Gastroesophageal sphincter (tissue), 4 donors: ENCODE results near the gene UMAD1. TPM values are rescaled to one million over a fixed set of nuclear protein-coding genes. Genes with fewer than 3 reads are reported as not detected.
A peak's percentile ranks its signal among the peaks of the same experiment; 100 is the strongest.

Experiments
- ATAC-seq: fragments of 150-250 bp; one replicate; pipeline ENCODE4 v1.9.1; 2016; ENCODE audit warnings: mild to moderate bottlenecking, moderate library complexity
- H3K27ac ChIP-seq, 4 donors: fragments of 200-600 bp; sonication (generic) in 3 of 4; 1 replicate in 3 of 4; 2 replicates in 1 of 4; pipeline ENCODE4 v1.5.1; 2016 to 2019
- H3K27me3 ChIP-seq: fragments of 200-600 bp; sonication (generic); one replicate; pipeline ENCODE4 v1.5.1; 2019
- H3K36me3 ChIP-seq, 2 donors: fragments of 200-600 bp; sonication (generic); one replicate each; pipeline ENCODE4 v1.5.1; 2019; ENCODE audit warnings: control low read depth in 1 of 2
- H3K4me1 ChIP-seq, 3 donors: fragments of 200-600 bp; sonication (generic); 1 replicate in 2 of 3; 2 replicates in 1 of 3; pipeline ENCODE4 v1.5.1; 2016 to 2019; ENCODE audit warnings: control low read depth in 2 of 3
- H3K4me3 ChIP-seq, 2 donors: fragments of 200-600 bp; sonication (generic); one replicate each; pipeline ENCODE4 v1.5.1; 2019; ENCODE audit warnings: mild to moderate bottlenecking in 1 of 2, moderate library complexity in 1 of 2
- H3K9me3 ChIP-seq, 3 donors: fragments of 200-600 bp; sonication (generic); one replicate each; pipeline ENCODE4 v1.5.1; 2017 to 2019; ENCODE audit warnings: control low read depth in 2 of 3
- EP300 ChIP-seq: sonication (generic); formaldehyde crosslinking; IDR thresholded peaks from one replicate; pipeline ENCODE4 v1.6.1; 2017; ENCODE audit warnings: antibody characterized with exemption, mild to moderate bottlenecking
- POLR2A ChIP-seq, 2 donors: fragments of 450-650 bp; IDR thresholded peaks; one replicate each; pipeline ENCODE4 v1.6.1; 2017; ENCODE audit warnings: antibody characterized with exemption in 2 of 2, mild to moderate bottlenecking in 2 of 2, moderate library complexity in 1 of 2
- POLR2AphosphoS5 ChIP-seq: sonication (generic); formaldehyde crosslinking; IDR thresholded peaks from one replicate; pipeline ENCODE4 v1.6.1; 2017; ENCODE audit warnings: antibody characterized with exemption
- WGBS, 2 donors: methylation state at CpG; one replicate each; pipeline ENCODE4 v1.1.5; 2018; ENCODE audit warnings: low coverage in 1 of 2; 5-methylcytosine and 5-hydroxymethylcytosine counted together
- total RNA-seq, 4 donors: library from RNA; depleted of rRNA; stranded (reverse); fragments of >200 nt; gene quantifications; one replicate each; pipeline ENCODE4 v1.1.0, GENCODE V29; 2016
- TF ChIP-seq, protein P1 (sequence below), 4 experiments: fragments of 200-600 bp in 2 of 4; fragments of 450-650 bp in 2 of 4; sonication (generic) in 1 of 4; IDR thresholded peaks; one replicate each; pipeline ENCODE4 v1.5.1; 2017 to 2019; ENCODE audit warnings: antibody characterized with exemption in 4 of 4, mild to moderate bottlenecking in 2 of 4, moderate library complexity in 2 of 4

The UMAD1 gene
- total RNA-seq, 4 donors from 2014 or later = 7.4 to 24.4 (median 15.9) TPM

DNA sequence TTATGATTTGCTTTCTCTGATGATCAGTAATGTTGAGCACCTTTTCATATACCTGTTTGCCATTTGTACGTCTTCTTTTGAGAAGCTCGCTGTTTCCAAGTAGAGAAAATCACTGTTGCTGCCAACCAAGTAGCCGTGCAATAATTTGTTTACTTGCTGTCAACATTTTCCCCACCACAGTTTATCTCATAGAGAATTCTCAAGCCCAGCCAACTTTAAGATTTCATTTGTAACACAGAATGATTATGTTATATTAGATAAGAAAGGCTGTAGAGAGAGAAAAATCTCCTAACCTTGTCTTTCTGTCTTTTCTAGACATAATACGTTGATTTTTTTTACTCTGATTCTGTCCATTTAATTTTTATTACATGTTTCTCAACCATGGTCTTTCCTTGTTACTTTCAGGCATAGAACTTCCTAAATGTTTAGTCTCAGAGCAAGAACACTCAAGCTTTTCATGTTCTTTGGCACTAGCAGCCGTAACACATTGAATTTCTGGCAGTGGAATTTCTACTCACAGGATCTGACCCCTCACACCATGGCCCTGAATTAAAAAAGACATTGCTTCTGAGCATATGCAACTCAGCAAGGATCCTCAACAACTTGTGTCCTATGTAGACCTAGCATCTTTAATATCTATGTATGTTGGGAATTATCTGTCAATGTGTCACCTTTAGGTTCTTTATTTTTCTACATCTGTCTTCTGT, 54.7 kb downstream of the UMAD1 start:
- 0 to 24% methylated on average over 1 to 5 of the region's 5 CpGs for WGBS, 2 donors
- Histone ChIP-seq H3K36me3 (no peaks in the 10 kb centered on the region), H3K27ac (peak overlapping the region in 3 of 4 donors; percentile 2 to 9 (median 4)), H3K4me3 (no peak overlapping the region), H3K9me3 (no peaks in the 10 kb centered on the region), H3K27me3 (no peaks in the 10 kb centered on the region), H3K4me1 (peaks cover 0 to 36% (median 2%) of the 10 kb centered on the region in 3 donors)
- ATAC-seq = no peak
- TF ChIP-seq EP300 (no peak), POLR2AphosphoS5 (no peak), POLR2A (IDR thresholded peaks at IDR 0.05) (no peak)
- TF ChIP-seq, protein P1, sequence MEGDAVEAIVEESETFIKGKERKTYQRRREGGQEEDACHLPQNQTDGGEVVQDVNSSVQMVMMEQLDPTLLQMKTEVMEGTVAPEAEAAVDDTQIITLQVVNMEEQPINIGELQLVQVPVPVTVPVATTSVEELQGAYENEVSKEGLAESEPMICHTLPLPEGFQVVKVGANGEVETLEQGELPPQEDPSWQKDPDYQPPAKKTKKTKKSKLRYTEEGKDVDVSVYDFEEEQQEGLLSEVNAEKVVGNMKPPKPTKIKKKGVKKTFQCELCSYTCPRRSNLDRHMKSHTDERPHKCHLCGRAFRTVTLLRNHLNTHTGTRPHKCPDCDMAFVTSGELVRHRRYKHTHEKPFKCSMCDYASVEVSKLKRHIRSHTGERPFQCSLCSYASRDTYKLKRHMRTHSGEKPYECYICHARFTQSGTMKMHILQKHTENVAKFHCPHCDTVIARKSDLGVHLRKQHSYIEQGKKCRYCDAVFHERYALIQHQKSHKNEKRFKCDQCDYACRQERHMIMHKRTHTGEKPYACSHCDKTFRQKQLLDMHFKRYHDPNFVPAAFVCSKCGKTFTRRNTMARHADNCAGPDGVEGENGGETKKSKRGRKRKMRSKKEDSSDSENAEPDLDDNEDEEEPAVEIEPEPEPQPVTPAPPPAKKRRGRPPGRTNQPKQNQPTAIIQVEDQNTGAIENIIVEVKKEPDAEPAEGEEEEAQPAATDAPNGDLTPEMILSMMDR (IDR thresholded peaks at IDR 0.05) = no peak

DNA sequence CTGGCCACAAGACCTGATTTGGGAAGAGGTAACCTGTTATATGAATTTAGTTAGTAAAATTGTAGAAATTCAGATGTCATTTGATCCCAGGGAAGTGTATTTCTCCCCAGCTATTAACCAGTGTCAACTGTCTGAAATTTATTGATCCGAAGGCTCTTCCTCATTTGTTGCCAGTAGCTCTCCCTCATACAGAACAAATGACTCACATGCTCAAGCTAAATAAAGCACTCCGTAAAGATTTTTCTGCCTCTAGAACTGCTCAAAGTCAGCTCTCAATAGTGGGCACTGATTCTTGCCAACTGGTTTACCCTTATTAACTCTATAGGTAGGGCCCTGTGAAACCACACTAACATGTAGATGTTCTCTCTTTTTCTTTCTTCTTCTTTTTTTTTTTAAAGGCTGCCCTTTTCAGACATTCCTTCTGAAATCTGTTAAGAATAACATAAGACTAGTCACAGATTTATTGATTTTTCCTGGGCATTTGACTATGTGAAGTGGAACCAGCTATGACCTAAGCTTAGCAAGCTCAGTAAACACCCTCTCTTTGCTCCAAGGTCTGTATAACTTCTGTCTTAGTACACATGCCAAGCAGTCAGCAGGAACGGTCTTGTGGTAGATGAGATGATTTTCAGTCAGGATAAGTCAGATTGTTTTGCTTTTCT, 56.0 kb downstream of the UMAD1 start:
- TF ChIP-seq EP300 (no peak), POLR2A (IDR thresholded peaks at IDR 0.05) (no peak)
- TF ChIP-seq, protein P1 (IDR thresholded peaks at IDR 0.05) = no peak
- no peak overlapping the region for H3K4me3 ChIP-seq
- no peak for ATAC-seq

DNA sequence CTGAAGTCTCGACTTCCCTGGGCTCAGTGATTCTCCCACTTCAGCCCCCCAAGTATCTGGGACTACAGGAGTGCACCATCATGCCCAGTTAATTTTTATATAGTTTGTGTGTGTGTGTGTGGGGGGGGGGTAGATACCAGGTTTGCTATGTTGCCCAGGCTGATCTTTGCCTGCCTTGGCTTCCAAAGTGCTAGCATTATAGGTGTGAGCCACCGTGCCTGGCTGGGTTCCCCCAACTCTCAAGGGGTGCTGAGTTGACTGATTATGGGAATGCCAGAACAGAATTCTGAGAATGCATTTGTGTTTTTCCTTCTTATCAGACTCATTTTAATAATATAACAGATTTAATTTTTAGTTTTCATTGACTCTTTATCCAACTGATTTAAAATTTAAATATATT, 58.4 kb downstream of the UMAD1 start:
- Histone ChIP-seq H3K27ac (no peak overlapping the region), H3K4me1 (peaks cover 0 to 36% (median 2%) of the 10 kb centered on the region in 3 donors), H3K4me3 (no peak overlapping the region), H3K9me3 (no peaks in the 10 kb centered on the region), H3K36me3 (no peaks in the 10 kb centered on the region), H3K27me3 (no peaks in the 10 kb centered on the region)
- no peak for ATAC-seq
- WGBS, 2 donors = 69 to 75% methylated on average over 2 of the region's 2 CpGs
- TF ChIP-seq EP300 = no peak
- no peak for TF ChIP-seq POLR2AphosphoS5
- TF ChIP-seq, protein P1 (IDR thresholded peaks at IDR 0.05) = no peak
- TF ChIP-seq POLR2A (IDR thresholded peaks at IDR 0.05) = no peak

More for the DNA sequence above, 56.0 kb downstream of the UMAD1 start:
- no peaks in the 10 kb centered on the region for H3K36me3 ChIP-seq
- H3K27ac ChIP-seq = no peak overlapping the region
- no peaks in the 10 kb centered on the region for H3K27me3 ChIP-seq
- no peaks in the 10 kb centered on the region for H3K9me3 ChIP-seq
- H3K4me1 ChIP-seq = peaks cover 0 to 36% (median 2%) of the 10 kb centered on the region in 3 donors
- WGBS, 2 donors = 55 to 62% methylated on average over 3 of the region's 3 CpGs

DNA sequence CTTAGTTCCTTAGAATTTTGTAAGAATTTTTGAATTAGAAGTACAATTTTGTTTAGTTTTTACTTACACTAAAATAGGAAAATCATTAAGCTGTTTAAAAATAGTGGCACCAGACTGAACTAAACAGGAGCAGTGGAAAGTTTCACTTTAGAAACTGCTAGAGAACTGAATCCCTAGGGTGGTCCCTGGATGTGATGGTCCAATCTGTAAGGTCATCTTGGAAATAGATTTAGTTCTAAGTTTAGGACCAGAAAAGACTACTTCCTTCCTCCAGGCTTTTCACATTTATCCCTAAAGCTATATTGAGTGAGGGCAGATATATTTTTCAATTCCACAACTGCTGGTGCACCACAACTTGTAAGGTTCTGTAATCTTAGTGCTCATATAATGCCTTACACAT, 58.8 kb downstream of the UMAD1 start:
- H3K27me3 ChIP-seq = no peaks in the 10 kb centered on the region
- no peak for ATAC-seq
- H3K4me3 ChIP-seq = no peak overlapping the region
- no peaks in the 10 kb centered on the region for H3K36me3 ChIP-seq
- no peak for TF ChIP-seq POLR2AphosphoS5
- TF ChIP-seq, protein P1 (IDR thresholded peaks at IDR 0.05) = no peak
- no peak for TF ChIP-seq POLR2A (IDR thresholded peaks at IDR 0.05)
- no peak for TF ChIP-seq EP300
- no peaks in the 10 kb centered on the region for H3K9me3 ChIP-seq
- H3K27ac ChIP-seq = no peak overlapping the region
- H3K4me1 ChIP-seq = peaks cover 0 to 36% (median 2%) of the 10 kb centered on the region in 3 donors

DNA sequence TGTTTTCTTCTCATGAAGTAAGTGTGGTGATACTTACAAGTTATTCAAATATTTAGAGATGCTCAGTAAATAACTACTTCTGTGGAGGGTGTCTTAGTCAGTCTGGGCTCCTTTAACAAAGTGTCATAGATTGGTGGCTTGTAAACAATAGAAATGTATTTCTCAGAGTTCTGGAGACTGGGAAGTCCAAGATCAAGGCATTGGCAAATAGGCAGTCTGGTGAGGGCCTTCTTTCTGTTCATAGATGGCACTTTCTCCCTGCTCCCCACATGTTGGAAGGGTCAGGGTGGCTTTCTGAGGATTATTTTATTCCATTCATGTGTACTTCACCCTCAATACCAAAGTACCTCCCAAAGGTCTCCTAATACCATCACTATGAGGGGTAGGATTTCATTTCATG, 59.4 kb downstream of the UMAD1 start:
- TF ChIP-seq EP300 = no peak
- H3K27ac ChIP-seq = no peak overlapping the region

More for the DNA sequence above, 59.4 kb downstream of the UMAD1 start:
- Histone ChIP-seq H3K27me3 (no peaks in the 10 kb centered on the region), H3K36me3 (no peaks in the 10 kb centered on the region), H3K4me1 (peaks cover 0 to 37% (median 2%) of the 10 kb centered on the region in 3 donors), H3K9me3 (no peaks in the 10 kb centered on the region), H3K4me3 (no peak overlapping the region)
- no peak for ATAC-seq
